NCI-H2227 (cell line): ENCODE data around the gene SKI.

Experiments
- DNase-seq: peaks from one replicate; lab custom pipeline; 2025; ENCODE audit not compliant: unreplicated experiment; lab: John Stamatoyannopoulos, UW

The SKI gene

GRCh38 chr1:2304921-2305681, 77.0 kb downstream of the SKI start:
- no peak for DNase-seq

- no peak for DNase-seq
These were observed 78.2 kb downstream of the SKI start for GRCh38 chr1:2306151-2306978.

GRCh38 chr1:2307064-2307605, 79.0 kb downstream of the SKI start:
- no peak for DNase-seq

- DNase-seq, result no peak
These were observed 79.9 kb downstream of the SKI start for GRCh38 chr1:2307972-2308371.

- DNase-seq, result no peak
These were observed 80.7 kb downstream of the SKI start for GRCh38 chr1:2308844-2309243.

GRCh38 chr1:2310332-2311183, 82.4 kb downstream of the SKI start:
- DNase-seq, result no peak

GRCh38 chr1:2311184-2312032, 83.3 kb downstream of the SKI start:
- peak; percentile 61 for DNase-seq

- no peak for DNase-seq
These were observed 84.0 kb downstream of the SKI start for GRCh38 chr1:2312160-2312514.

GRCh38 chr1:2312515-2313301, 84.6 kb downstream of the SKI start:
- DNase-seq, result no peak

GRCh38 chr1:2313651-2314261, 85.6 kb downstream of the SKI start:
- no peak for DNase-seq

- DNase-seq, result peak; percentile 74
These were observed 86.2 kb downstream of the SKI start for GRCh38 chr1:2314273-2314802.

- DNase-seq, result peak; percentile 87
These were observed 86.9 kb downstream of the SKI start for GRCh38 chr1:2314803-2315673.

GRCh38 chr1:2315674-2316450, 87.7 kb downstream of the SKI start:
- no peak for DNase-seq

- no peak for DNase-seq
These were observed 88.4 kb downstream of the SKI start for GRCh38 chr1:2316451-2316961.

GRCh38 chr1:2317230-2318065, 89.3 kb downstream of the SKI start:
- DNase-seq, result no peak
